NCI-H1694 (cell line): ENCODE results near the gene PTPN3.
"Not testable (repeated sequence)": the region's sequence is repeated elsewhere in the genome, so short reads cannot be mapped to it uniquely, and the experiment has no call there.

ENCODE experiments used
- DNase-seq: peaks from one replicate; lab custom pipeline; 2025; lab: John Stamatoyannopoulos, UW

The PTPN3 gene

GRCh38 chr9:109387206-109387605 is 110.9 kb downstream of the PTPN3 start:
- DNase-seq = no peak

- DNase-seq = no peak
Observed at GRCh38 chr9:109385499-109385898, 112.6 kb downstream of the PTPN3 start.

DNA sequence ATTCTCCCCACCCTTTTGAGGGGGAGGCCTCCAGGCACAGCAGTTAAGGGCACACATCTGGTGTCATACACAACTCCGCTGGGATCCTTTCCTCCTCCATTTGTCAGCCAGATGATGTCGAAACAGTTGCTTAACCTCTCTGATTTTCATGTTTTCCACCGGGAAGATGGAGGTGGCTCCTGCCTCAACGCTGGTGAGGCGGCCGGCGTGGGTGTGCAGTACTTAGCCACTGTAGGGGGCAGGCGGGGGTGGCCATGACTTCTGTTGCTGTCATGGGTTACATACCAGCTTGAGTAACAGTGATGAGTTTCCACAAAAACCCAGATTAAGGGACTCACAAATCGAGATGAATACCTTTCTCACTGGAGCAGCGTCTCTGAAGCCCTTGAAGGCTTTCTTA is 114.2 kb downstream of the PTPN3 start:
- DNase-seq = no peak

DNA sequence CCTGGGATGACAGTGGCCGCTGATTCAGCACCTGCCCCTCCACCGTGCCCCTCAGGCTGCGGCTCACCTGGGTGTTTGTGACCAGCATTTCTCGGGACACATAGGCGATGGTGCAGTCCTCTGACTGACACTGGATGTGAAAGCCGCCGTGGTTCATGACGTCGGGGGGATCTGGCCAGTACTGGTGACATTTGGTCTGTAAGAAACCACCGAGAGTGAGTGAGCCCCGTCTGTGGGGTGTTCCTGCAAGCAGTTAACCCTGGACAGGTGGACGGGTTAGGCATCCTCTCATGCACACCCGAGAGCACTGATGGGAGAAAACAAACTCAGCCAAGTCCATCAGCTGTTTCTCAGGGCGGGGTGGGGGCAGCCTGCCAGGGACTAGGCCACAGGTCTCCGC is 114.8 kb downstream of the PTPN3 start:
- DNase-seq = no peak

DNA sequence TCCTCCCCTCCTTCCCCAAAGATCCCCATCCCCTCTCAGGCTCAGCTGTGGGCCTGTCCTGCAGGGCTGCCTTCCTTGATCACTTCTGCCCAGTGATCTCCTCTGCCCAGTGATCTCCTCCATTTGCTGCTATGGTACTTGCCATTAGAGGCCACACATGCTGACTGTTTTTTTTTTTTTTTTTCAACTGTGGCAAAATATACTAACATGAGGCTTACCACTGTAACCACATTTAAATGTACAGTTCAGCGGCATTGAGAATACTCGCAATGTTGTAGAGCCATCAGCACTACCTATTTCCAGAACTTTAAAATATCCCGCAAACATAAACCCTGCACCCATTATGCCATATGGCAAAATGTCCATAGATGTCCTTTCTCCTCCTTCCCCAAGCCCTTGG is 115.5 kb downstream of the PTPN3 start:
- DNase-seq = no peak

DNA sequence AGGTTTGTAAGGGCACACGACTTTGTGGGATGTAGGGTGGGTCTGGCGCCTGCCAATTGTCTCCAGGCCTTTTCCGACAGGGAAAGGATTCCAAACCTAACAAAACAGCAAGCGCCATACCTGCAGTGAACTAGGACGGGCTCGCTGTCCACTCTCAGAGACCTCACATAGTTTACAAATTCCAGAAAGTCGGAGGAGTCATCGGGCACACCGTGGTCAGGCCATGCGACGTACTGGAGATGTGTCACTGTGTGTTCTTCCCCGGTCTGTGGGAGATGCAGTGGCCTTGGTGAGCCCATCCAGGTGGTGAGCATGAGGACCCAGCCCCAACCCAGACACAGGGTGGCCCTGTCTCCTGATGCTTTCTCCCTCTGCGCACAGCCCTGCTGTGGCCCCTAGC is 115.9 kb downstream of the PTPN3 start:
- DNase-seq = no peak

- no peak for DNase-seq
Observed at GRCh38 chr9:109381011-109381729, 116.9 kb downstream of the PTPN3 start.

DNA sequence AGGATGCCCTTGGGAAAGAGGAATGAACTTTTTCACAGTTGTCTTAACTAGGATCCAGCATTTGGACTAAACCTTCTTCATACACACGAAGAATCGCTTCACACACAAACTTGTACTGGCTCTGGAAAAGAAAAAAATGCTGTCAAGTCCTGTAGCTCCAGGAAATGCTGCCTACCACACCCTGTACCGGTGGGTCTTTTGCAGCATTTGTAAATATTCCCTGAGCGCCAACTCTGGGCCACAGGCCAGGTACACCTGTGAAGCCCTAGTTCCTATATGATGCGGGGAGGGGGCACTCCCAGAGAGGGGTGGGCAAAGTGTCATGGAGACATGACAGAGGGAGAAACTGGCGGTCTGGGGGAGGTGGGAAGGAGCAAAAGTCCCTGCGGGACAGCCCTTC is 118.6 kb downstream of the PTPN3 start:
- no peak for DNase-seq

DNA sequence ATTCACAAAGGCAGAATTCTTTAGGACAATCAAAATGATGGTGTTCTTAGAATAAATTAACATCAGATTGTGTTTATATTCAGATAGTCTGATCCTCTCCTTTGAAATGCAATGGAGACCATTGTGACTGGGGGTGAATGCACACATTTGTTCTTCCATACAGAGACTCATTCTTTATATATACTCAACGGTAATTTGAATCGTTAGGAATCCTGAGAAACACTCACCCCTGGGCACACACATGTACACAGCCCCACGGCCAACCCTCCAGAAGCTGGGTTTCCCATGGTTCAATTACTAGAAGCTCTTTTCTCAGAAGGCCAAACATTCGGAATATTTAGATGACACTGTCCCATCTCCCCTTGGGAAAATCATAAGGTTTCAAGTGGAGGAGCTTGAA is 119.8 kb downstream of the PTPN3 start:
- no peak for DNase-seq

GRCh38 chr9:109372246-109372645 is 125.9 kb downstream of the PTPN3 start:
- DNase-seq = no peak

GRCh38 chr9:109371374-109371773 is 126.7 kb downstream of the PTPN3 start:
- DNase-seq = no peak

DNA sequence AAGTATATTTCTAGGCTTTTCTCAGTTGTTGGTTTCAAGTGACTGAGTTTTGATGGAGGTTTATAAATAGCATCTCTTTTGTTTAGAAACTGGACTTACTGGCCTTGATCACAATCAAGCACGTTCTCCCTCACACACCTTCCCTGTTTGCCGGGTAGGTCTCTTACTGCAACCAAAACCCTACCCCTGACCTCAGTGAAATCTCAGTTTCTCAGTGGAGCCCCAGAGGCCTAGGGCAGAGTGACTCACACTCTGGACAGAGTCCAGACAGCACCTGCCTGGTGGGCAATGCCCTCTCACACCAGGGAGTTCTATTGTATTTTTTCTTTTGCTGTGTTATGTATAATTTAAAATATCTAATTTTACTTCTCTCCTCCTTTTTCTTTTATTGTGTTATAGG is 128.8 kb downstream of the PTPN3 start:
- DNase-seq = no peak

GRCh38 chr9:109360771-109361170 is 137.3 kb downstream of the PTPN3 start:
- DNase-seq = no peak

GRCh38 chr9:109358968-109359603 is 139.0 kb downstream of the PTPN3 start:
- not testable (repeated sequence) for DNase-seq

DNA sequence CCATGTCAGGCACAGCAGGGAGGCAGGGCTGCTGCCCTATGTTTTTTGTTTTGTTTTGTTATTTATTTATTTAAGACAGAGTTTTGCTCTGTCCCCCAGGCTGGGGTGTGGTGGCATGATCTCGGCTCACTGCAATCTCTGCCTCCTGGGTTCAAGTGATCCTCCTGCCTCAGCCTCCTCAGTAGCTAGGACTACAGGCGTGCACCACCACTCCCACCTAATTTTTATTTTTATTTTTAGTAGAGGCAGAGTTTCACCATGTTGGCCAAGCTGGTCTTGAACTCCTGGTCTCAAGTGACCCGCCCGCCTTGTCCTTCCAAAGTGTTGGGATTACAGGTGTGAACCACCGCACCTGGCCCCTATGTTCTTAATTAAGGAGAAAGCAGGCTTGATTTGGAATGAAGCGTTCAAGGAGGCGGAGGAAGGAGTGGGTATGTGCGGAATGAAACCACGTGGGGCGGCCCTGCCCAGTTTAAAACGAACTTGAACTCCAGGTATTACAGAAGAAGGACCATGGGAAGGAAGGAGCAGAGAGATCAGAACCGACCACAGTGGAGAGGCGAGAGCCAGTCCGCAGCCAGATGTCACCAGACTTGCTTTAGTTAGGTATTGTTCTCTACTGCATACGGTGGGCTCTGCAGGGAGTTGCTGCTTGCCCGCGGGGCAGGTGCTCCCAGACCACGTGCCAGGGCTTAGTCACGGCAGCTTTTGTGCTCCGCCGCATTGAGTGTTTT is 142.4 kb downstream of the PTPN3 start:
- no peak for DNase-seq

GRCh38 chr9:109354190-109354589 is 143.9 kb downstream of the PTPN3 start:
- no peak for DNase-seq

DNA sequence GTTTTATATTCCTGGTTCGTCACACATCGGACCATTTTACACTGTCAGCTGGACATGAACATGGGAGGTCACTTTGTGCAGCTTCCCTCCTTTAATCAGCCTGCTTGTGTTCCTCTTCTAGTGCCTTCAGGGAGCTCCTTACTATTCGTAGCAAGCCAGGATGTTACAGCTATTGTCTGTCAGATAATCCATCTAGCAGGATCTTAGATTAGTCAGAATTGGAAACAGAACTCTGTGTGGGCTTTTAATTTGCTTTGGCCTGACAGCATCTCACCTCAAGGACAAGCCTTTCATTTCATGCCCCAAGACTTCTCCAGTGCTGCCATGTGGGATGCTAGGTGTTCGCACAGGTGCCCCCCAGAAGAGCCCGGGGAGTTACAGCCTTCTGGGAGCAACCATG is 147.1 kb downstream of the PTPN3 start:
- no peak for DNase-seq

DNA sequence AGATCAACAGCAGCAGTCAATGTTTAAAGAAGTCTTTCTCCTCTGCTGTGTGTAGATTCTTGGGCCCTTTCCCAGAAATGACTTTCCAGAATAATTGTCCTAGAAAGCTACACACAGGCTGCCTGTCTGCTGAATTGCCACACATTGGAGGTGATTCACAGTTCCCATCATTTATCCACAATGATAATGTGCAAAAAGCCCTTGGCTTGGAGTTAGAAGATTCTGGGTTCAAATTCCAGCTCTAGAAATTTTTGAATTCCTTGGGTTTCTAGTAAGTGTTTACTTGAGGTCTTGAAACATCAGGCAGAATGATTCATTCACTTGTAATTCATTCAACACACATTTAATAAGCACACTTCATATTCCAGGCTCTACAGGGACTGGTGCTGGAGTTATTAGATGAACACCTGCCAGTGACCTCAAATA is 148.7 kb downstream of the PTPN3 start:
- DNase-seq = no peak

GRCh38 chr9:109346904-109347303 is 151.2 kb downstream of the PTPN3 start:
- no peak for DNase-seq

GRCh38 chr9:109344866-109345265 is 153.2 kb downstream of the PTPN3 start:
- DNase-seq = no peak

DNA sequence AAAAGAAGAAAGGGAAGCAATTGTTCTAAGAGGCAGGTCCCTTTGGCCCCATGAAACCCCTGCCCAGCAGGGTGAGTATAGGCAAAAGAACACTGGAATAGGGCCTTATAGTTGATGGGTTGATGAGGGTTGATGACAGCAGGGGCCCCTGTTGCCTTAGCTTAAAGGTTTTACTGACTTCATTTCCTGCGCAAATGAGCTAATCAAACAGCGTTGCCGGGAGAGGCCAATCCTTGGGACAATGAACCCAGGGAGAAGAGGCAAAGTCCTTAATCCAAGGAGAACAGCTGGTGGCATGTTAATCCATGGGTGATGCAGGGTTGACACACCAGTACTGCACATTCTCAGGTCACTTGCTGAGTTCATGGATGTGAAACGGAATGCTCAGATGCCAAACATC is 155.2 kb downstream of the PTPN3 start:
- DNase-seq = no peak

DNA sequence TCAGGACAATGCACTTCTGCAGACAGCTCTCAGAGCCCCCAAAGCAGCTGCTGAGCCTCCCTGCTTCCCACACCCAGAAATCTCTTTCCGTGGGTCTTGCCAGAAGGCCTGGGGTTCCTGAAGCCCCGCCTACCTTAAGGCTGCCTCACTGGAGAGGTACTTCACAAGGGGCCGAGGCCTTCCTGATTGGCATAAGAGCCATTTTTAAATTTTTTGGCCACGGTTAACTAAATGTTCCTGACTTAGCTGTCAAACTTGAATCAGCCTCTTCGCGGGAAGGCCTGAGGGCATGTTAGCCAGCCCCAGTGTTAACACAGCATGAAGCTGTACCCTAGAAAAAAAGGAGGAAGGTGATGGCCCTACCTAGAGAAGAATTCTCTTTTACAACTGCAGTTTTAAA is 156.5 kb downstream of the PTPN3 start:
- no peak for DNase-seq

- not testable (repeated sequence) for DNase-seq
Observed at GRCh38 chr9:109340979-109341378, 157.1 kb downstream of the PTPN3 start.
